A549 treated with AZD2906 at 1 μM for 4 hours (cell line): Measurements from ENCODE around the gene MYCL. TPM values are rescaled to one million over a fixed set of nuclear protein-coding genes. Genes with fewer than 3 reads are reported as not detected.

ENCODE experiments used
- total RNA-seq: library from RNA; stranded (reverse); fragments of 200-300 nt; extraction: Qiagen RNA extraction; gene quantifications from 5 replicates; pipeline ENCODE4 v1.2.3, GENCODE V29; 2022

MYCL gene
- 0.82 to 1.6 TPM (median 1.2 TPM) in 5 replicates for total RNA-seq

GRCh38 chr1:39901714-39902459 lies at the start of gene MYCL:
Gene MYCL (minus strand): TSS chr1:39901917. CDS start chr1:39901434, 483 bp downstream.

Other genes starting within 250 kb of the MYCL start
- gene NT5C1A, start 229.8 kb downstream of the MYCL start, total RNA-seq = 0.06 TPM in 1 of 5 replicates, not detected in the others
- gene HPCAL4, start 210.5 kb downstream of the MYCL start, total RNA-seq = 0.21 to 0.27 TPM (median 0.23 TPM) in 5 replicates
- 38.0 to 40.4 TPM (median 39.6 TPM) in 5 replicates for gene PPIE, start 163.0 kb downstream of the MYCL start, total RNA-seq
- 0.33 to 0.89 TPM (median 0.67 TPM) in 5 replicates for gene OXCT2, start 130.6 kb downstream of the MYCL start, total RNA-seq
- gene BMP8B, start 113.1 kb downstream of the MYCL start, total RNA-seq = 4.2 to 5.2 TPM (median 5.0 TPM) in 5 replicates
- gene TRIT1, start 18.4 kb downstream of the MYCL start, total RNA-seq = 13.8 to 19.2 TPM (median 14.7 TPM) in 5 replicates
- gene MFSD2A, start 53.2 kb upstream of the MYCL start, total RNA-seq = 8.8 to 11.4 TPM (median 9.9 TPM) in 5 replicates
- 206 to 294 TPM (median 229 TPM) in 5 replicates for gene CAP1, start 138.8 kb upstream of the MYCL start, total RNA-seq
- 57.3 to 74.0 TPM (median 58.3 TPM) in 5 replicates for gene PPT1, start 195.3 kb upstream of the MYCL start, total RNA-seq